Measurements from ENCODE around the gene AGPAT2.

DNA sequence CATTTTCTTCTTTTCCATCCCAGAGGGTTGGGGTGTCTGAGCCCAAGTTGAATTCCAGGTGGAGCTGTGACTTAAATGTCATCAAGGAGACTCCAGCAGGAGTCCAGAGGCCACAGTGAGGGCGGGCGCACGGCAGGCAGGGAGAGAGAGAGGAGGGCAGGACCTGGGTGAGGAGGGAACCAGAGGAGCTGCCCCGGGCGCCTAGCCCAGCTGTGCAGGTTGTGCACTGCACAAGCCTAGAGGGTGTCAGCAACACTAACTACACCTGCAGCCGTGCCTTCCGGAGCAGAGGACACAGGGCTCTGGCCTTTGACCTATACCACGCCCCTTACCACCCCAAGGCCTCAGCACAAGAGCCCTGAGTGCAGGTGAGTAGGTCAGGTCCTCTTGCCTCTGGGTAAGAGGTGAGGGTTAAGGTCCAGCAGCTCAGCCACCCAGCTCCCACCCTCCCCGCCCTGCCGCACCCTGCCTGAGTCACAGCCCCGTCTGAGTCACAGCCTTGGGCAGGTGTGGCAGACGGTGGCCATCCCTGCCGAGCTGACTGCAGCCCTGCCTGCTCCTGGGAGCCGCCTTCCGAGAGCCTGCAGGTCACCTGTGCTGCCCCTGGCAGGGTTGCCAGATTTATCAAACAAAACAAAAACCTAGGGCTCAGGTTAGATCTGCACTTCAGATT, 6.4 kb upstream of the AGPAT2 start:
- TF ChIP-seq, protein P1, sequence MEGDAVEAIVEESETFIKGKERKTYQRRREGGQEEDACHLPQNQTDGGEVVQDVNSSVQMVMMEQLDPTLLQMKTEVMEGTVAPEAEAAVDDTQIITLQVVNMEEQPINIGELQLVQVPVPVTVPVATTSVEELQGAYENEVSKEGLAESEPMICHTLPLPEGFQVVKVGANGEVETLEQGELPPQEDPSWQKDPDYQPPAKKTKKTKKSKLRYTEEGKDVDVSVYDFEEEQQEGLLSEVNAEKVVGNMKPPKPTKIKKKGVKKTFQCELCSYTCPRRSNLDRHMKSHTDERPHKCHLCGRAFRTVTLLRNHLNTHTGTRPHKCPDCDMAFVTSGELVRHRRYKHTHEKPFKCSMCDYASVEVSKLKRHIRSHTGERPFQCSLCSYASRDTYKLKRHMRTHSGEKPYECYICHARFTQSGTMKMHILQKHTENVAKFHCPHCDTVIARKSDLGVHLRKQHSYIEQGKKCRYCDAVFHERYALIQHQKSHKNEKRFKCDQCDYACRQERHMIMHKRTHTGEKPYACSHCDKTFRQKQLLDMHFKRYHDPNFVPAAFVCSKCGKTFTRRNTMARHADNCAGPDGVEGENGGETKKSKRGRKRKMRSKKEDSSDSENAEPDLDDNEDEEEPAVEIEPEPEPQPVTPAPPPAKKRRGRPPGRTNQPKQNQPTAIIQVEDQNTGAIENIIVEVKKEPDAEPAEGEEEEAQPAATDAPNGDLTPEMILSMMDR (IDR thresholded peaks at IDR 0.05) = no peak
- no peak for TF ChIP-seq POLR2AphosphoS5 (IDR thresholded peaks at IDR 0.05; ENCODE audit: low read depth, low read length)
- TF ChIP-seq TCF7L2 (IDR thresholded peaks at IDR 0.05; ENCODE audit: low read depth, low read length) = no peak
- TF ChIP-seq SIN3A (IDR thresholded peaks at IDR 0.05; ENCODE audit: borderline replicate concordance, insufficient read depth, low read depth, low read length) = no peak
- TF ChIP-seq, protein P2, sequence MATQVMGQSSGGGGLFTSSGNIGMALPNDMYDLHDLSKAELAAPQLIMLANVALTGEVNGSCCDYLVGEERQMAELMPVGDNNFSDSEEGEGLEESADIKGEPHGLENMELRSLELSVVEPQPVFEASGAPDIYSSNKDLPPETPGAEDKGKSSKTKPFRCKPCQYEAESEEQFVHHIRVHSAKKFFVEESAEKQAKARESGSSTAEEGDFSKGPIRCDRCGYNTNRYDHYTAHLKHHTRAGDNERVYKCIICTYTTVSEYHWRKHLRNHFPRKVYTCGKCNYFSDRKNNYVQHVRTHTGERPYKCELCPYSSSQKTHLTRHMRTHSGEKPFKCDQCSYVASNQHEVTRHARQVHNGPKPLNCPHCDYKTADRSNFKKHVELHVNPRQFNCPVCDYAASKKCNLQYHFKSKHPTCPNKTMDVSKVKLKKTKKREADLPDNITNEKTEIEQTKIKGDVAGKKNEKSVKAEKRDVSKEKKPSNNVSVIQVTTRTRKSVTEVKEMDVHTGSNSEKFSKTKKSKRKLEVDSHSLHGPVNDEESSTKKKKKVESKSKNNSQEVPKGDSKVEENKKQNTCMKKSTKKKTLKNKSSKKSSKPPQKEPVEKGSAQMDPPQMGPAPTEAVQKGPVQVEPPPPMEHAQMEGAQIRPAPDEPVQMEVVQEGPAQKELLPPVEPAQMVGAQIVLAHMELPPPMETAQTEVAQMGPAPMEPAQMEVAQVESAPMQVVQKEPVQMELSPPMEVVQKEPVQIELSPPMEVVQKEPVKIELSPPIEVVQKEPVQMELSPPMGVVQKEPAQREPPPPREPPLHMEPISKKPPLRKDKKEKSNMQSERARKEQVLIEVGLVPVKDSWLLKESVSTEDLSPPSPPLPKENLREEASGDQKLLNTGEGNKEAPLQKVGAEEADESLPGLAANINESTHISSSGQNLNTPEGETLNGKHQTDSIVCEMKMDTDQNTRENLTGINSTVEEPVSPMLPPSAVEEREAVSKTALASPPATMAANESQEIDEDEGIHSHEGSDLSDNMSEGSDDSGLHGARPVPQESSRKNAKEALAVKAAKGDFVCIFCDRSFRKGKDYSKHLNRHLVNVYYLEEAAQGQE (IDR thresholded peaks at IDR 0.05; ENCODE audit: insufficient read depth in 1 of 2, low read depth in 2 of 2, low read length in 1 of 2) = no peak
